HepG2 (cell line): ENCODE results near the gene SYNGR4. TPM values are rescaled to one million over a fixed set of nuclear protein-coding genes. Genes with fewer than 3 reads are reported as not detected.

Experiments used
- ATF3 ChIP-seq: sonication (generic); formaldehyde crosslinking; IDR thresholded peaks from 2 replicates; pipeline ENCODE4 v1.4.0; 2020; ENCODE audit warnings: missing genetic modification reagents
- CENPX ChIP-seq: sonication (generic); formaldehyde crosslinking; IDR thresholded peaks from 2 replicates; pipeline ENCODE4 v1.9.0; 2021; ENCODE audit warnings: mild to moderate bottlenecking, missing genetic modification reagents, moderate library complexity
- E2F1 ChIP-seq: sonication (generic); formaldehyde crosslinking; IDR thresholded peaks from 2 replicates; pipeline ENCODE4 v1.5.0; 2020; ENCODE audit warnings: missing genetic modification reagents
- ELK4 ChIP-seq: sonication (generic); formaldehyde crosslinking; IDR thresholded peaks from 2 replicates; pipeline ENCODE4 v1.9.0; 2021; ENCODE audit warnings: missing genetic modification reagents, borderline replicate concordance
- HMGA1 ChIP-seq: sonication (generic); formaldehyde crosslinking; conservative IDR thresholded peaks from 2 replicates; pipeline ENCODE4 v1.4.0; 2020; ENCODE audit warnings: missing genetic modification reagents
- HOXD1 ChIP-seq: sonication (generic); formaldehyde crosslinking; IDR thresholded peaks from 2 replicates; pipeline ENCODE4 v1.5.0; 2020; ENCODE audit warnings: missing genetic modification reagents
- KDM6A ChIP-seq: IDR thresholded peaks from 2 replicates; pipeline ENCODE4 v1.6.1; 2016; ENCODE audit warnings: low read depth
- MED13 ChIP-seq: sonication (generic); formaldehyde crosslinking; IDR thresholded peaks from 2 replicates; pipeline ENCODE4 v1.5.0; 2020; ENCODE audit warnings: missing genetic modification reagents
- MLXIP ChIP-seq: sonication (generic); formaldehyde crosslinking; IDR thresholded peaks from 2 replicates; pipeline ENCODE4 v1.9.0; 2021; ENCODE audit warnings: missing genetic modification reagents, borderline replicate concordance
- NCOA5 ChIP-seq: sonication (generic); formaldehyde crosslinking; IDR thresholded peaks from 2 replicates; pipeline ENCODE4 v1.4.0; 2020; ENCODE audit warnings: missing genetic modification reagents
- RNF219 ChIP-seq: sonication (generic); formaldehyde crosslinking; IDR thresholded peaks from 2 replicates; pipeline ENCODE4 v1.5.0; 2020; ENCODE audit warnings: mild to moderate bottlenecking, missing genetic modification reagents
- THAP11 ChIP-seq: IDR thresholded peaks from 2 replicates; pipeline ENCODE4 v1.6.1; 2016; ENCODE audit warnings: missing biosample characterization, missing genetic modification reagents
- ZNF143 ChIP-seq: sonication (generic); formaldehyde crosslinking; IDR thresholded peaks from 2 replicates; pipeline ENCODE4 v1.4.0; 2020; ENCODE audit warnings: missing genetic modification reagents
- ZNF281 ChIP-seq: sonication (generic); formaldehyde crosslinking; IDR thresholded peaks from 2 replicates; pipeline ENCODE4 v1.4.0; 2020; ENCODE audit warnings: missing genetic modification reagents, borderline replicate concordance
- ZNF563 ChIP-seq: sonication (generic); formaldehyde crosslinking; IDR thresholded peaks from 2 replicates; pipeline ENCODE4 v1.8.0; 2022; ENCODE audit warnings: mild to moderate bottlenecking, moderate library complexity, missing genetic modification reagents
- ZNF577 ChIP-seq: sonication (generic); formaldehyde crosslinking; IDR thresholded peaks from 2 replicates; pipeline ENCODE4 v1.4.0; 2020; ENCODE audit warnings: mild to moderate bottlenecking, low read depth, missing genetic modification reagents, borderline replicate concordance
- ZNF75D ChIP-seq: sonication (generic); formaldehyde crosslinking; IDR thresholded peaks from 2 replicates; pipeline ENCODE4 v1.8.1; 2023; ENCODE audit warnings: missing genetic modification reagents, mild to moderate bottlenecking, borderline replicate concordance
- ZNF792 ChIP-seq: IDR thresholded peaks from 2 replicates; pipeline ENCODE4 v1.6.1; 2016
- ZNF891 ChIP-seq: sonication (generic); formaldehyde crosslinking; IDR thresholded peaks from 2 replicates; pipeline ENCODE4 v1.5.0; 2020; ENCODE audit warnings: mild to moderate bottlenecking, missing genetic modification reagents
- polyA plus RNA-seq, 8 experiments: library from polyadenylated mRNA; depleted of rRNA in 3 of 8; stranded (reverse) in 7 of 8; unstranded in 1 of 8; fragments of >200 nt; fragmentation: Illumina TruSeq in 4 of 8; extraction: Trizol in 4 of 8; gene quantifications; 2 replicates each; pipeline versions ENCODE4 v1.2.1 to v1.2.3, GENCODE V29; 2011 to 2016; ENCODE audit warnings: low read depth in 4 of 8, missing spikeins in 1 of 8, mixed read lengths in 1 of 8; ENCODE audit not compliant: insufficient read depth in 1 of 8
- total RNA-seq, 5 experiments: library from RNA; depleted of rRNA; stranded (reverse); fragments of >200 nt; fragmentation: Illumina TruSeq; extraction: Trizol; gene quantifications; 2 replicates each; pipeline ENCODE4 v1.2.3, GENCODE V29; 2016; ENCODE audit warnings: low read depth in 1 of 5

The SYNGR4 gene
- total and polyA plus RNA-seq, 2 of the 13 experiments (the other 11 are each of a cell fraction or from before 2014, with no cell fraction given), result not detected

- TF ChIP-seq ELK4 (CRISPR knock-in tag) (no peak), CENPX (CRISPR knock-in tag) (no peak), ZNF792 (CRISPR knock-in tag) (peak; percentile 88), ZNF577 (CRISPR knock-in tag) (no peak), ZNF891 (no peak), THAP11 (CRISPR knock-in tag) (peak; percentile 84), MED13 (CRISPR knock-in tag) (no peak), ATF3 (CRISPR knock-in tag) (peak; percentile 83), ZNF75D (CRISPR knock-in tag) (no peak), MLXIP (CRISPR knock-in tag) (no peak), NCOA5 (CRISPR knock-in tag) (no peak), ZNF143 (CRISPR knock-in tag) (peak; percentile 55; the same call in 1 of the 2 replicates), HOXD1 (CRISPR knock-in tag) (peak; percentile 68; the same call in 1 of the 2 replicates), ZNF563 (CRISPR knock-in tag) (no peak), ZNF281 (peak; percentile 32; the same call in 1 of the 2 replicates), HMGA1 (no peak), KDM6A (CRISPR knock-in tag) (peak; percentile 81), RNF219 (CRISPR knock-in tag) (0 out of 2 replicates have a peak, but pooled peaks have one; percentile 53), E2F1 (CRISPR knock-in tag) (no peak)
Observed at GRCh38 chr19:48354332-48354992, 9.7 kb upstream of the SYNGR4 start (continued).
